IPS-18c (cell line): ENCODE data around the gene DNAJB6.

Experiments
- H3K4me3 ChIP-seq: 2 replicates; pipeline ENCODE4 v1.7.0; 2013; ENCODE audit warnings: low read depth, mild to moderate bottlenecking, low read length, moderate library complexity; ENCODE audit not compliant: insufficient read depth
- H3K9me3 ChIP-seq: one replicate; pipeline ENCODE4 v1.6.1; 2013; ENCODE audit warnings: mild to moderate bottlenecking, low read length, moderate library complexity; ENCODE audit not compliant: control insufficient read depth, insufficient read depth

Gene DNAJB6

DNA sequence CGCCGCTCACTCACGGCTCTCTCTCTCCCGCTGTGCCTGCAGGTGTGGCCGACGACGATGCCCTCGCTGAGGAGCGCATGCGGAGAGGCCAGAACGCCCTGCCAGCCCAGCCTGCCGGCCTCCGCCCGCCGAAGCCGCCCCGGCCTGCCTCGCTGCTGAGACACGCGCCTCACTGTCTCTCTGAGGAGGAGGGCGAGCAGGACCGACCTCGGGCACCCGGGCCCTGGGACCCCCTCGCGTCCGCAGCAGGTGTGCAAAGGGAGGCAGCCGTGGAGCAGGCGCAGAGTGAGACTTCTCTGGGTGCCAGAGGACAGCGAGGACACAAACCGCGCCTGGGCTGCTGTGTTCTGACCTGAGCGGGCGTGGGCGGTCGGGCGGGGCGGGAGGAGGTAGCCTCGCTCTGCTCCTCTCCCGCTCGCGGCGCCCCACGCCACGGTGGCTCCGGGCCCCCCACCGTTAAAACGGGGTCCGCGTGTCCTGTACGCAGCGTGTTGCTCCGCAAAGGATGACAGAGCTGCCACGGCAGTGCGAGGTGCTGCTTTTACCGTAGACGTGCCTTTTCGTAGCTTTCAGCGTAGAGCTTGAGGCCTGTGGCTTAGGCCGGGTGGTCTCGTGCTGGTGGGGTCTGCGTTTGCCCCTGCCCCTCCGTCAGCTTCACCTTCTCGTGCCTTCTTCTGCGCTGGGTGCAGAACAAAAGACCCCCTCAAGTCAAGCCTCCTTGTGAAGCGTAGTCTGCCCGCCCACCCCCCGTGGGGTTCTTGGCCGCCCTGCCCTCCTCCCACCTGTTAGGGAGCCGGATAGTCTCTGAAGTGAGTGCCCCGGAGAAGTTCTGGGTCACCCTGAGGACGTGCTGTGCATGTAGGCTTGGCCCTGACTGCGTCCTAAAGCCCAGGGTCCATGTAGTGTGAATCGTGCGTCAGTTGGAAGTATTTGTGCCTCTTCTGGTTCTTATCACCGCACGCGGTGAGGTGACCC is 73.2 kb downstream of the DNAJB6 start:
- H3K4me3 ChIP-seq = no peak overlapping the region
- H3K9me3 ChIP-seq = peaks cover 2% of the 10 kb centered on the region

DNA sequence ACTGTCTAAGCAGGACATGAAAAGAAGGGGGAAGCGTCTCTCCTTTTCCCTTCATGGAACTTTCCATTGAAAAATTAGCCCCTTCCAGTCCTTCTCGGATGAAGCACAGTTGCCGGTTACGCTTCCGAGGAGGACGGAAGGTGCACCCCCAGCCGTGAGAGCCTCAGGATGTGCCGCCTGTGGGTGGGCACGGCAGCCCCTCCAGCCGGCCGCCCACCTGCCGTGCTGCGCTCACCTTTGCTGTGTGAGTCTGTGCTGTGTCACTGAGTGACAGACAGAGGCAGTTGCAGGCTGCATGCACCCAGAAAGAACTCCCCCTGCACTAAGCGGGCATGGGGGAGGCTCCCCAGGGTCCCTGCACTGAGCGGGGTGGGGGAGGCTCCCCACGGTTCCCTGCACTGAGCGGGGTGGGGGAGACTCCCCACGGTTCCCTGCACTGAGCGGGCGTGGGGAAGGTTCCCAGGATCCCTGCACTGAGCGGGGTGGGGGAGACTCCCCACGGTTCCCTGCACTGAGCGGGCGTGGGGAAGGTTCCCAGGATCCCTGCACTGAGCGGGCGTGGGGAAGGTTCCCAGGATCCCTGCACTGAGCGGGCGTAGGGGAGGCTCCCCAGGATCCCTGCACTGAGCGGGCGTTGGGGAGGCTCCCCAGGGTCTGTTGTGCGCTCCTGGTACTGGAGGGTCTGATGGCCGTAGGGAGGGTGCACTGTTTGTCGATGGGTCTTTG is 74.2 kb downstream of the DNAJB6 start:
- peaks cover 2% of the 10 kb centered on the region for H3K9me3 ChIP-seq
- no peak overlapping the region for H3K4me3 ChIP-seq

DNA sequence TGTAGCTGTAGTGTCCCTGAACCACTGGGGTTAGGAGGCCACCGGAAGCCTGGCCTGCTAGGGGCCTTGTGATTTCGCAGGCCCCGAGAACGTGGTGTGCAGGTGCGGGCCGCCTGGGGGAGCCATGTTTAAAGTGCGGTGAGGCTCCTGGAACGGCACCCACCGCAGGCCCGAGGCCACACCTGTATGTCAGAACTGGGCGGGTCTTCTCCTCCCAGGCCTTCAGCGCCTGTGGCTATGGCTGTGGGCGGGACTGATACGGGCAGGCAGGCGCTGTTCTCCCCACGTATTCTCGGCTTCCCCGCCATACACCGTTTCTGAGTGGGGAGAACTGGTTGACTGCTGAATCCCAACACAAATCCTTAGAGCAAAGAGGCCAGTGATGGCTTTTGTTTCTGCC is 74.8 kb downstream of the DNAJB6 start:
- Histone ChIP-seq H3K4me3 (no peak overlapping the region), H3K9me3 (peaks cover 2% of the 10 kb centered on the region)

DNA sequence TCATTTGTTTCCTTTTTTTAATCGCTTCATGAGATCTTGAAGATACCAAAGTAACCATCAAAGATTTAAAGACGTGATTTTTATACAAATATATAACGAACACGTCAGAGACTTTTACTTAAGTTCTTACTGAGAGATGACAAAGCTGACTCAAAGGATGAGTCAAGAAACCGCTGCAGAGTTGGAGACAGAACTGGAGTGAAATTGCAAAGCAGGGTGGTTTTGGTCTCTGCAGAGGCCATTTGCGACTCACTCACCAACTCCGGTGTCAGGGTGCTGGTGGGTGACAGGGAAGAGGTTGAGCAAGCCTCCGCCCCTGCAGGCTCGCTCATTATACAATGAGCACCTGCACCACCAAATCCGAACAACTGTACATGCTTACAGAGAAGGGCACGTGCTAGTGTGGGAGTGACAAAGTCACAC is 75.2 kb downstream of the DNAJB6 start:
- no peak overlapping the region for H3K4me3 ChIP-seq

DNA sequence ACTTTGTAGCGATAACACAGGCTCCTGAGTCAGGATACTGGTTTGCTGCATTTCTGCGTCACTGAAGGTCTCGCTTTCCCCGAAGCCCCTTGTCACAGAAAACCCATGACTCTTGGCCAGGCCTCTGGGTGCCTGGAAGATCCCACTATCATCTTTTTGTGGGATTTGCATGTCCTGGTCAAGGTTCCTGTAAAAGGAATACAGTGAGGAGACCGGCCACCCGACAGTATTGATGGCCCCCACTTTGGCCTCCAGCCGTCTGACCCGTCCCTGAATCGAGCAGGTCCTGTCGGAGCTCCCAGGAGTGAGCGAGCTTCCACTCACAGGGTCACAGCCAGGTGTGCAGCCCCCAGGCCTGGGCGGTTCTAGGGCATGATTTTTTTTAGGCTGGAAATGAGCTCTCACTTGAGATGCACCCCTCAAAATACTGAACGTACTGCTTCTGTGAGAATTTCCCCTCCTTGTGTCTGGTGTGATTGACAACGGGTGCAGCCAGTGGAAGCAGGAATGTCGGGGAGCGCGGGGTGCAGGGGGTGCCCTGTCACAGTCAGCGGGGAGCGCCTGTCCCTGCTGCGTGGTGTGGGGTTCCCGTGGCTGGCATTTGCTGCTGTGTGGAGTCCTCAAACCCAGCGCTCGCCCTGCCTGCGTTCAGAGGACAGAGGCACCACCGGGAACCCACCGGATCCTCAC is 75.8 kb downstream of the DNAJB6 start:
- H3K4me3 ChIP-seq = no peak overlapping the region
- H3K9me3 ChIP-seq = peaks cover 2% of the 10 kb centered on the region

More for the DNA sequence above, 75.2 kb downstream of the DNAJB6 start:
- peaks cover 2% of the 10 kb centered on the region for H3K9me3 ChIP-seq

DNA sequence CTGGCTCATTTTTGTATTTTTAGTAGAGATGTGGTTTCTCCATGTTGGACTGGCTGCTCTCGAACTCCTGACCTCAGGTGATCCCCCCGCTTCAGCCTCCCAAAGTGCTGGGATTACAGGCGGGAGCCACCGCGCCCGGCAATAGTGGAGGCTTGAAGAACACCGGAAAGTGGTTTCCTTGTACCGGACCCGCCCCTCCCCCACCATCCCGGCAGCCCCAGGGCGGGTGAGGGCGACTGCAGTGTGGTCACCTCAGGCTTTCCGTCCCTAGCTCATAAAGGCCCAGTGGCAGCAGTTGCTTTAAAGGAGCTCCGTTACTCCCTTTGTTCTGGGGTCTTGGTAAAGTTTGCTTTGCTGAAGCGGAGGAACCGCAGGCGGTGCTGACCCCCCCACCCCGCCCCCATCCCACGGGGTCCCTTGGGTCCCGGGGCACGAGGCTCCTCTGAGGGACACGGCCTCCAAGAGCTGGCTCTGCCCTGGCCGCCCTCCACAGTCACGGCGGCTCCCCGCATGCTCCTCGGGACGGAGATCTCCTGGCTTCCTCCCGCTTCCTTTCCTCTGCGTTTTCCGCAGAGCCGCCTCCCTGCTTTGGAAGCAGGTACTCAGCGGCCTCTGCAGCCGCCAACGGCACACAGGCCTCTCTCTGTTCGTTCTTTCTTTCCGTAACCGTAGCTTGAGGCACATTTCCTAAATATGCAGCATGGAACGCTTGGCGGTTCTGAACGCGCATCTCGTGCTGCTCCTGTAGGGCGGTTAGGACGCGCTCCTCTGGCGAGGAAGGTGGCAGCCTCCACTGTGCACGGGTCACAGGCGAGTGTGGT is 77.3 kb downstream of the DNAJB6 start:
- peaks cover 2% of the 10 kb centered on the region for H3K9me3 ChIP-seq
- H3K4me3 ChIP-seq = no peak overlapping the region

DNA sequence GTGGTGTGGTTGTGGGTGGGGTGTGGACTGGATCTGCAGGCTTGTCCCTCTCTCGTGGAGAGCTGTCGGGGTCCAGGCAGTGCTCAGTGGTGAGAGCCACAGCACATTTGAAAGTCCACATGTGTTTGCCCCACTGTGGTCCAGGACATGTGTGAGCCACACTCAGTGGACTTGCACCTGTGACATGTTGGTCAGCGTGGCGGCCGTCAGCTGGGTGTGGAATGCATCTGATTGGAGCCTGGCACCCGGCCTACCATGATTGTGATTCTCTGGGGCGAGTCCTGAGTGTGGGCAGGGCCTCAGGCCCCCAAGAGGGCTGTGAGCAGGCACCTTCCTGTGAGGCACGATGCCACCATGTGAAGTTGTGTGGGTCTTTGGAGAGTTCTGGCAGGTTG is 77.9 kb downstream of the DNAJB6 start:
- H3K4me3 ChIP-seq = no peak overlapping the region
- H3K9me3 ChIP-seq = peaks cover 2% of the 10 kb centered on the region

DNA sequence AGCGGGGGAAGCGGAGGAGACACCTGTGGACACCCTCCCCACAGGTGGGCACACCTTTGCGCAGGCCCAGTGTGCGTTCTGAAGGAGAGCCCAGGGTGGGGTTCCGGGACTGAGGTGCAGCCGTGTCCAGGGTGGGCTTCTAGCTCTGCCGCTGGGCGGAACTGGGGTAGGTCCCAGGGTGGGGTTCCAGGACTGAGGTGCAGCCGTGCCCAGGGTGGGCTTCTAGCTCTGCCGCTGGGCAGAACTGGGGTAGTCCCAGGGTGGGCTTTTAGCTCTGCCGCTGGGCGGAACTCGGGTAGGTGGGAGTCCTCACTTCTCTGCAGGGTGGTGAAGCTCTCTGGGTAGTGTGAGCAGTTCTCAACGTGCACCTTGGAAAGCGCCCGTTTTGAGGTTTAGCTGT is 78.7 kb downstream of the DNAJB6 start:
- H3K4me3 ChIP-seq = no peak overlapping the region

DNA sequence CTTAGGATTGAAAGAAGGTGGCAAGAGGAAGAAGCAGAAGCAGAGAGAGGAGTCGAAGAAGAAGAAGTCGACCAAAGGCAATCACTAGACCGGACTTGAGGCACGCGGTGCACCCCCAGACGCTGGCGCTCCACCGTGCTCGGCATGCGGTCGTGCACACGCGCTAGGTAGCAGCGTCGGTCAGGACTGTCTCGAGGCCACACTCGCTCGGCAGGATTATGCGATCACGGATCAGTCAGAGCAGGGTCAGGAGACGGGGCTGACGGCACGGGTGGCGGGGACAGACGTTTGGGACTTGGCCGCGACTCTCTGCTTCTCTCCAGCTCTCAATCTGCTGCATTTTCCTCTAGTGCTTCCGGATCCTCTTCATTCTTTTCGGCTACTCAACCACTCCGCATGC is 79.2 kb downstream of the DNAJB6 start:
- Histone ChIP-seq H3K9me3 (peaks cover 2% of the 10 kb centered on the region), H3K4me3 (no peak overlapping the region)

More for the DNA sequence above, 78.7 kb downstream of the DNAJB6 start:
- H3K9me3 ChIP-seq = peaks cover 2% of the 10 kb centered on the region

DNA sequence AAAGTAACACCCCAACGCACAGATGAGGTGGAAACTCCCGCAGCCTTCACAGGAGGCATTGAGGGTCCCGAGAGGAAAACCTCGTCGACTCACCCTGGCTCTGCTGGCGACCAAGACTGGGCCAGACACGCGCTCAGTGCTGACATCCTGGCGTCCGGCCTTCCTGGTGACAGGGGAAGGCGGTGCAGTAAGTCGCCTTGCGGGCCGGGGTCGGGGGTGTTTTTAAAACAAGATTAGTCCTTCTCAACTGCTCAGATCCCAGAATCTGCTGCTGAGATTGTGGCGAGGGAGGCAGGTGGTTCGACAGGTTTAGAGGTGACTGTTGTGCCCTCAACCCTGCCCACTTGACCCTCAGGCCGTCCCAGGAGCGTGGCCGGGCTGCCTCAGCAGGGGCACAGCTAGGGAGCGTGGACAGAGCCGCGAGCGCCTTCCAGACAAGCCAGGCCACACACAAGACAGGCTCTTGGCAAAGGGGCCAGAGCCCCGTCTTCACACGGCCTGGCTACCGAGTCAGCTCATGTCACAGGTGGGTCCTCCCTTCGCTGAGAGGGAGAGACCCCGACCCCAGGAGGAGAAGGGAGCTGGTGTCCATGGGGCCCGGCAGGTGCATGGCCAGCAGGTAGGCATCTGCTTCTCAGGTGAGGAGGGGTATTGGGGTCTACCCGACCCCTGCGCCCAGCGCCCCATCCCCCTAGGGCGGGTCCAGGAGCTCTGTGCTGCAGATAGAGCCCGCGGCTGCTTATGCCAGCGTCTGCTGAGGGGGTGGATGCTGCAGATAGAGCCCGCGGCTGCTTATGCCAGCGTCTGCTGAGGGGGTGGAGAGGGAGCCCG is 81.6 kb downstream of the DNAJB6 start:
- H3K4me3 ChIP-seq = no peak overlapping the region

DNA sequence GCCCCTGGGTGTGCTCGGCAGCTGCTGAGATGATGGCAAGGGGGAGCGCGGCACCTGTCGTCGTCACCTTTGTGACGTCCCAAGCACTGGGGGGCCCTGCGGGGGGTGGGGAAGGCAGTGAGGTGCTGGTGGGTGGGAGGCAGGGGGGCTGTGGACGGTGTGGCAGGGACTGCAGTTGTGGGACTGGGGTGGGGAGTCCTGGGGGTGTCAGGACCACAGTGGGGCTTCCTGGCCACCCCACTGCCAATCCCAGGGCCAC is 82.2 kb downstream of the DNAJB6 start:
- peaks cover 2% of the 10 kb centered on the region for H3K9me3 ChIP-seq

More for the DNA sequence above, 81.6 kb downstream of the DNAJB6 start:
- peaks cover 2% of the 10 kb centered on the region for H3K9me3 ChIP-seq

DNA sequence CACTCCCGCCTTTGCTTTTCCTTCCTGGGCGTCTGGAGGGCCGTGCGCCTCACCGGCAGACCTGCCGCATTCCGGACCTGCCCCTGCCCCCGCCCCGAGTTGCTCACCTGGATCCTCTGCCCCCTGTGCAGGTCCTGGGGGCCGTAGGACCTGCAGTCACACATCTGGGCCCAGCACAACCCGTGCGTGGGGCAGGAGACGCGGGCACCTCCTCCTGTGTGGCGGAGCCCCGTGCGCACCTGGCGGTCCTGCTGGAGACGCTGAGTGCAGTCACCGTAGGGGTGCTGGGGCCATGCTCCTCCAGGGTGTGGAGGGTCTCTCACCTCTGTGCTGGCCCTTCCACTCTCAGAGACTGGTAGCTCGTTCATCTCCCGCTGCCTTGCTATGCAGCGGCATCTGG is 85.5 kb downstream of the DNAJB6 start:
- no peak overlapping the region for H3K4me3 ChIP-seq
- no peaks in the 10 kb centered on the region for H3K9me3 ChIP-seq

More for the DNA sequence above, 82.2 kb downstream of the DNAJB6 start:
- H3K4me3 ChIP-seq = no peak overlapping the region

DNA sequence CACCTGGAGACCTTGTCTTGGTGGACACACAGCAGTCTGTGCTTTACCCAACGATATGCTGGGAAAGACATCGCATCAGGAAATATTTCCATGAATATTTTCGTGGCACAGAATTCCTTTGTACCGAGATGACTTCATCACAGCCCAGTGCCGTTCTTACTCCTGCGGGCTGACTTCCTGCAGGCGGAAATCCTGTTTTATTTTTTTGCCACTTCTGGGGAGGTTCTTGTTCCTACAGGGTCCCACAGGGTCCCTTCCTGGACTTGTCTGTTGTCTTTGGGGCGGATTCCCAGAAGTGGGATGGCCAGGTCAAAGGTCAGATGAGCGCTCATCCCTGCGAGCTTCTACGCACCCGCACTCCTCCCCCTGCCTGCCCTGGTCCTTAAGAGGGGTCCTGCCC is 86.5 kb downstream of the DNAJB6 start:
- Histone ChIP-seq H3K4me3 (no peak overlapping the region), H3K9me3 (no peaks in the 10 kb centered on the region)

DNA sequence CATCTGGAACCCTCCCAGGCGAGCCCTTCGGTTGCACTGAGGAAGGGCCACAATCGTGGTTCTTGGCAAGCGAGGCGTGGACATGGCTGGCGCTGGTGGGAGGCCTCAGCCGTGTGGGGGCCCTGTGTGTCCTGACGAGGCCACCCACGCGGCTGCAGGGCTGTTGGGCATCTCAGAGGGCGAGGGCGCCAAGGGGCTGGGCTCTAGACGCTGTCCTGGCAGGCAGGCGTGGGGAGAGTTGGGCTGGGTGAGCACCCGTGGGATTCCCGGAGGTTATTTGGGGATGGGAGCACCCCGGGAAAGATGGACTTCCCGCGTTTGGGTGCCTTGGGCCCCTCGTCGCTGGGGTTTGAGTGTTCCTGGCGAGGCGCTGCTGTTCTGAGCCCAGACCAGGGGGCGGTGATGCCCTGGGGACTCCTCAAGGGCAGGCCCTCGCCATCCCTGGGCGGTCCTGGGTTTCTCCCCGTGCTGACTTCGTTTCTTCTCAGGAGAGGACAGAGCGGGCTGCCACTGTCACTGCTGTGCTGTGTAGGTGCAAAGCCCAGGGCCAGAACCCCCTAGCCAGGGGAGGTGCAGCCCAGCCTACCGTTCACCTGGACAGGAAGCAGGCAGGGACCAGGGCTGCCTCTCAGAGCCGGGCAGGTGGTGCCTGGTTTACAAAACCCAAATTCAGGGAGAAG is 87.2 kb downstream of the DNAJB6 start:
- H3K9me3 ChIP-seq = no peaks in the 10 kb centered on the region
- no peak overlapping the region for H3K4me3 ChIP-seq

DNA sequence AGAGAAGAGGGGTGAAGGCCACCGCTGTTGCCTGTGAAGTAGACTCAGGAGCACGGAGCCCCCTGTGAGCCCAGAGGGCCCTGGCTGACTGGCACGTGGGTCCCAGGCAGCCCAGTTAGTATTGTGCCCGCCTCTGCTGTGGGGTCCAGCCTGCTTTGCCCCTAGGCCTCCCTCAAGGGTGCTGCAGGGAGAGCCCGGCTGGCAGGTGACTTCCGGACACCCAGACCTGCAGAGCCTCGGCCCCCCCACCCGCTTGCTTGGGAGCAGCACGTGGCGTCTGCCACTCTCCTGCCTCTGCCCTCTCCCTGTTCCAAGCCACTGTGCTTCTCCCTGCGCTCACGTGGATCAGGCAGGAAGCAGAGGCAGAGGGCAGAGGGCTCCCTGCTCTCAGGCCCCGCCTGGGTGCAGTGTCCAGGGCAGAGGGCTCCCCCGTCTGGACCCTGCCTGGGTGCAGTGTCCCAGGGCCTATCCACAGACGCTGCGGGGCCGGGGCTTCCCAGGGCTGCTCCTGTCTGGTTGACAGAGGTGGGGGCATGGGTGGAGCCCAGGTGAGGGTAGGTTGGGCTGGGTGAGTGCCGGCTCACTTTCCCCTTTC is 88.4 kb downstream of the DNAJB6 start:
- Histone ChIP-seq H3K9me3 (no peaks in the 10 kb centered on the region), H3K4me3 (no peak overlapping the region)
